NCI-H1417 (cell line): ENCODE results near the gene SOCS3.

ENCODE experiments used
- DNase-seq, 3 experiments: peaks; one replicate each; lab custom pipeline; 2025; lab: John Stamatoyannopoulos, UW

Gene SOCS3

DNA sequence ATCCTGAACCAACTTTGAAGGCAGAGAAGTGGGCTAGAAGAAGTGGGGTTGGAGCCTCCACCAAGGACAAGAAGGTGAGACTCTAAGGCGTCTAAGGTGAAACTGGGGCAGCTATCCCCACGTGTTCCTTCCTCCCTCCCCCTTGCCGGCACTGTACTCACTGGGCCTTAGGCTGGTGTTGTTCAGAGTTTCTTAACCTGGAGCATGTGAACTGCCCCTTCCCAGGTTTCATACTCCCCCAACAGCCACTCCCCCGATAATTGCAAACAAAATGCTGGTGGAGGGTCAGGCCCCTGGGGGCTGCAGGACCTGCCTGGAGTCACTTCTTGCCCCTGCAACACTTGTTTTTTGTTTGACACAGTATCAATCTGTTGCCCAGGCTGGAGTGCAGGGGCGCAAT is 7.3 kb upstream of the SOCS3 start:
- DNase-seq: no peak

DNA sequence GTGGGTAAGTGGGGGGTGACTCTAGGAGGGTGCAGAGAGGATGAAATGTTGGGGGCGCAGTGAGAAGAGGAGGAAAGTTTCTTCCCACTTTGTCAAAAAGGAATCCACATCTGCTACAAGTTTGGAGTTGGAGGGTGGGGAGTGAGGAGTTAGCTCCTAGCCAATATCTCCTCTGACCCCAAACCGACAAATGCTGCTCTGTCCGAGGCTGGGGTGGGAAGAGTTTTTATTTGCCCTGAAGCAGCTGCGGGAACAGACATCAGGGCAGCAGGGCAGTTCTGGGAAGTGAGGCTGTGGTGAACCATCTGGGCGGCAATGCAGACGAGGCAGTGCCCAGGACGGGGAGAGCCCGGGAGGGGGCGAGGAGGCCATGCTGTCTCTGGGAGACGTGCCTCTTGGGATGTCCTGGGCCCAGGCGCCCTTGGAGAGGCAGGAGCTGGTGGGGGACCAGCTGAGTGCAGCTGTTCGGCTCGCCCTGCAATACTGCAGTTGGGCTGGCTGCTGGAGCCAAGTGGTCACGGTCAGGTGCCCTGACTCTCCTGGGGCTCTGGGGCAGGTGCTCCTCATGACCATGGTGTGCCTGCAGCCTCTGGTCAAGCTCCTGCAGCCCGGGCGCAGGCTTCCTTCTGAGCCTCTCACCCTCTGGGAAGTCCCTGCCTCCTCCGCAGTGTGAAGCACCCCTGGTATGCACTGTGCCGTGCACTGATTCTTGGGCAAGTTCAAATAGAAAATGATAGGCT is 6.4 kb upstream of the SOCS3 start:
- DNase-seq: peak in 1 of 3 experiments; percentile 41

DNA sequence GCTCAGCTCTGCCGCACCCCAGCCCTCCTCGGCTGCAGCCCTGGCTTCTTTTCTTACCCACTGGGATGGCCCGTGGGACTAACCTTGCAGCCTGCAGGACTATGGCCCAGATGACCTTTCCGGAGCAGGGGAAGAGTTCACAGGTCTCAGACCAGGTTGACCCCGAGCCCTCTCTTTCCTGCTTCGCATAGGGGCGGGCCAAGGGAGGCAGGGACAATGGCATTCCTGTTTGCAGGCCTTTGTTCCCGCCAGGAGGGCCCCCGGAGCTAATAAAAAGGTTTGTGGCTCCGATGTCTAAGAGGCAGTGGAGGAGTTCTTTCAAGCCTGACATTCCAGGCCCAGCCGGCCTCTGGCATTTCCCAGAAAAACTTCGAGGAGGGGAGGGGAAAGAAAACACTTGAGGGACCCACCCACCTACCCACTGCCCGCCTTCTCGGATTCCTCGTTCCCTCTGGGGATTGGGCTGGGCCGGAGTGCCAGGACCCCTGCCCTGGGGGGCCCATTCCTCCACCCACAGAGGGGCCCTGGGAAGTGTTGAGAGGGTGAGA is 5.8 kb upstream of the SOCS3 start:
- DNase-seq: peak in 1 of 3 experiments; percentile 21

DNA sequence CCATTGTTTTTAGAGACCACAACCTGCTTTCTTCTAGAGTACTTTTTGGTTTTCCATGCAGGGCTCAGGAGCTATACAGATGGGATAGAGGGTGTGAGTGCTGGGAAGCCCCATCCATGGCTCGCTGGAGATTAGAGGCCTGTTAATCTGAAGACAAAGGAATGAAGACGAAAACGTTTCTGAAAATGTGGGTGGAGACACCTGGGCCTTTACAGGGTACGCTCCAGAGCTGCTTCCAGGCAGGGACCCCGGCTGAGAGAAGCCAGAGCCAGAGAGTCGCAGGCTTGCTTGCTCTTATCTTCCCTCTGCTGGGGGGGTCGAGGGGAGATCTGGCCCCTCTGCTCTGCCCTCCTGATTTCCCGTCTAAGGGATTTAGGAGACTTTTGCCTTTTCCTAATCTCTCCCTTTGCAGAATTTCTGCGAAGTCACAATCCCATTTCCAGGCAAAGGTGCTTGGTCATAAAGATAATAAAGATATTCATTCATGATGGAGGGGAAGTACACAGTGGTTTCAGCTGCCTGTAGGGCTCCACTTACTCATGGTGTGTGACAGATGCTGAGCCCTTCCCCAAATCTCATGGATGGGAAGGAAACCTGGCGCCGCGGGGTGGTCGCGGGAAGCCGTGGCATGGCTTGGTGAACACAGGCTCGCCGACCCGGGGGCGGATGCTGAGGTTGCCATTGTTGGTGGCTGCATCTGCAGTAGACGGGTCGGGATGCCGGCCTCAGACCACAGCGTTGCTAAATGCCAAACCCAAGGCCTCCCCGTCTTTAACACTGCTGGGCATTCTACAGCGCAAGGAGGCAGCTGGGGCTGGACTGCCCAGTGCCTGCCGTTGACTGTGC is 4.8 kb upstream of the SOCS3 start:
- no peak for DNase-seq

DNA sequence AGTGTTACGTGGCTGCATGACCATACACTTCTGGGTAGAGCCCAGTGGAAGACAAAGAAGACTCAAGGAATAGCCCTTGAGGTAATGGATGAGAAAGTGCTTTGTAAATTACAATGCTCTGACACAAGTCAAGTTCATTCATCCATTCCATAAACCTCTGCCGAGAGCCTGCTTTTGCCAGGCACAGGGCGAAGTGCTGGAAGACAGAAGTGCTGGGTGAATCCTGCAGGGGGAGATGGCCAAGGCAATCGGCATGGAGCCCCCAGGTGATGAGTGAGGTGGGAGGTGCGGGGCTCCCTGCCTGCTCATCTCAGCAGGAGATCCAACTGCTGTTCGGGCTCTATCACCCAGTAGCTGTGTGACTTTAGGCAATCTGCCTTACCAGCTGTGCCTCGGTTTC is 2.8 kb upstream of the SOCS3 start:
- peak in 1 of 3 experiments; percentile 62 for DNase-seq

DNA sequence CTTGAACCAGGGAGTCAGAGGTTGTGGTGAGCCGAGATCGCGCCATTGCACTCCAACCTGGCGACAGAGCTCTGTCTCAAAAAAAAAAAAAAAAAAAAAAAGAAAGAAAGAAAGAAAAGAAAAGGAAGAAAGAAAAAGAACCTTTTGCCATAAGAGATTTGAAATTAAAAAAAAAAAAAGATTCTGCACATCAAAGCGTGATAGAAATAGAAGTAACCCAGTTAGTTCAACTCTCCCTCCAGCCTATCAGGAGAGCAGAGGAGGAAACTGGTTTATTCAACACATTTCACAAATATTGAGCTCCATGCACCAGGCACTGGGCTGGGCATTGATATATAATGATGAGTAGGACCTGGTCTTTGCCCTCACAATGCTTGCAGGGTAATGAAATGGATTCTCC is 2.4 kb upstream of the SOCS3 start:
- DNase-seq: no peak

DNA sequence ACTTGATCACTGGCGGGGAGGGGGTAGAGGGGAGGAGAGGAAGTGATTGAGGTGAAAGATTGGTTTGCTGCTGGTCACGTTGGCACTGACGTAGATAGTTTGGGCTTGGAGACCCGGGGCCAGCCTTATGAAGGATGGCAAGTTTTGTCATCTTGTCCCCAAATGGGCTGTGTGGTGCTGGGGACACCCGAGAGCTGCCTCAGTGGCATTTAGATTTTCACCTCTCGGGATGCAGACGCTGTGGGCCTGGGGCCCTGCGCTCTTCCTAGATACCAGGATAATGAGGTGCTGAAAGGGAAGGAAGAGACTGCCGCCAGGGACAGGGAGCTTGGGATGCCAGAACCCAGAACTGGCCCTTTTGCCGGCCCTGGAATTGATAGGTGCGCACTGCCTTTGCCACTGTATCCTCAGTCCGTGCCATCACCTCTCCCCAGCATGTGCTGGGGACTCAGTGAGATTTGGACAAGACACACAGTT is 1.4 kb upstream of the SOCS3 start:
- DNase-seq: no peak

DNA sequence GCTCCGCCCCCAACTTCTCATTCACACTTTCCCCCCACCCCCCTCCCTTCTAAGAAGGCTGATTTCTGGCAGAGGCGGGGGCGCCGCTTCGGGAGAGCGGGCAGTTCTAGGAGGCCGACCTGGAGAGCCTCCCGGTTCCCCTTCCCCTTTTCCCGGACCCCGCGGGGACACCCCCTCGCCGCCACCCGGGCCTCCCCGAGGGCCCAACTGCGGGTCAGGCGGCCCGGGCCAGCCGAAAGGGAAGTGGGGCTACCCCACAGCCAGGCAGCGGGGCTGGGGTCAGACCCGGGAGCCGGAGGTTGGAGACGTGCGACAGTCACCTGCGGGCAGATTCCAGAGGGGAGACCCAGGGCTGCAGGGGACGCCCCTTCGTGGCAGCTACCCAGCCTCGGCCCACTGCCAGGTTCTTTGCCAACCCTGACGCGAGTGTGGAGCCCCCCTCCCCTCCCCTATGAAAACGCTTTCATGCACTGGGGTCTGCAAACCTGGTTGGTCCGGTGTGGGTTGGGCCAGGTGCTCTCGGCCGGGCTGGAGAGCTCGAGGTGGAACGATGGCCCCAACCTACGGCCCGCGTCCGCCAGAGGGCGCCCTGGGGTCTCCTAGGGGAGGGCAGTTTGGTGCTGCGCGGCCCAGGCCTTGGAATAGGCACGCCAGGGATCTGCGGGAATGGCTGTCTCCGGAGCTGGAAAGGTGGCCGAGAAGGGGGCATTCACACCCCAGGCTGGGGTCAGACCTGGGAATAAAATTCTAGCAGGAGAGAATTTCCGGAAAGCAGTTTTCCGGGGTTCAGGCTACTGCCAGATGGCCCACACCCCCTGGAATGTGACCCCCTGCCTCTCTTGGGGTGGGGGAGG is 721 bp upstream of the SOCS3 start:
- peak; percentile 86 to 89 (median 87) for DNase-seq

DNA sequence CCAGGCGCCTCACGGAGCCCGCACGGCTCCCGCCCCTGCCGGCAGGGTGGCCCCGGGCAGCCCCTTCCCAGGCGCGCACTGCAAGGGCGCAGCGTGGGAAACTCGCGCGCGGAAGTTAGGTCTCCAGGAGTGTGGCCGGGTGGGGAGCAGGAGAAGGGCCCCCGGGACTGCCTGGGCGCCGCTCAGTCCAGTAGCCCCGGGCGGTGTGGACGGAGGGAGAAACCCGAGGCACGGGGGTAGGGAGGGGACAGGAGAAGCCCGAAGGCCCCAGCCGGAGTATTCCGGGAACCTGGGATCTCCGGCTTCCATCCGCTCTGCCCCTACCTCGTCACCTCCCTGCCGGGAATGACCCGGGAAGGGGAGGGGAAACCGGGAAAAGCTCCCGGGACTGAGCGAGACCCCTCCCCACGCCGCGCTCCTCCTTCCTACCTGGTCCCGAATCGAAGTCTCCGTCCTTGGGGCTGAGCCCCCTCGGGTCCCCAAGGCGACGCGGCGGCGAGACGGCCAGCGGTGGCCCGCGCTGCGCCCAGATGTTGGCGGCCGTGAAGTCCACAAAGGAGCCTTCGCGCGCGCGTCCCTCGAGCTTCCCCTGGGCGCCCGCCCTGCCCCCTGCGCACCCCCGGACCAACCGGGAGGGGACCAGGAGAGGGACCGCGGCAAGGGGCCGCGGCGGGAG is 418 bp downstream of the SOCS3 start:
- DNase-seq: peak; percentile 44 to 84 (median 77)

DNA sequence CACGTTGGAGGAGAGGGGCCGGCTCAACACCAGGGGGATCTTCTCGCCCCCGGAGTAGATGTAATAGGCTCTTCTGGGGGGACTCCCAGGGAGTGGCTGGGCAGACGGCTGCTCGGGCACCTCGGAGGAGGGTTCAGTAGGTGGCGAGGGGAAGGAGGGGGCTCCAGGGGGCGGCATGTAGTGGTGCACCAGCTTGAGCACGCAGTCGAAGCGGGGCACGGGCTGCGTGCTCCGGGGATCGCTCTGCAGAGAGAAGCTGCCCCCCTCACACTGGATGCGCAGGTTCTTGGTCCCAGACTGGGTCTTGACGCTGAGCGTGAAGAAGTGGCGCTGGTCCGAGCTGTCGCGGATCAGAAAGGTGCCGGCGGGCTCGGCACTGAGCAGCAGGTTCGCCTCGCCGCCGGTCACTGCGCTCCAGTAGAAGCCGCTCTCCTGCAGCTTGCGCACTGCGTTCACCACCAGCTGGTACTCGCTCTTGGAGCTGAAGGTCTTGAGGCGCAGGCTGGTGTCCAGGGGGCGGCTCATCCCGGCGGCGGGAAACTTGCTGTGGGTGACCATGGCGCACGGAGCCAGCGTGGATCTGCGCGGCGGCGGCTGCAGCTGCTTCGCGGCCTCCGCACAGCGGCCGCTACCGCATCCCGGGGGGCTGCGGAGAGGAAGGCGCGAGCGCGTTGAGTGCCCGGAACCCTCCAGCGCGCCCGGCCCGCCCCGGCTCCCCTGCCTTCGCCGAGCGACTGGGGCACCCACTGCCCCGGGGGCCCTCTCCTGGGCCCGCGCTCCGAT is 1.1 kb downstream of the SOCS3 start:
- peak in 2 of 3 experiments; percentile 15 to 38 for DNase-seq

DNA sequence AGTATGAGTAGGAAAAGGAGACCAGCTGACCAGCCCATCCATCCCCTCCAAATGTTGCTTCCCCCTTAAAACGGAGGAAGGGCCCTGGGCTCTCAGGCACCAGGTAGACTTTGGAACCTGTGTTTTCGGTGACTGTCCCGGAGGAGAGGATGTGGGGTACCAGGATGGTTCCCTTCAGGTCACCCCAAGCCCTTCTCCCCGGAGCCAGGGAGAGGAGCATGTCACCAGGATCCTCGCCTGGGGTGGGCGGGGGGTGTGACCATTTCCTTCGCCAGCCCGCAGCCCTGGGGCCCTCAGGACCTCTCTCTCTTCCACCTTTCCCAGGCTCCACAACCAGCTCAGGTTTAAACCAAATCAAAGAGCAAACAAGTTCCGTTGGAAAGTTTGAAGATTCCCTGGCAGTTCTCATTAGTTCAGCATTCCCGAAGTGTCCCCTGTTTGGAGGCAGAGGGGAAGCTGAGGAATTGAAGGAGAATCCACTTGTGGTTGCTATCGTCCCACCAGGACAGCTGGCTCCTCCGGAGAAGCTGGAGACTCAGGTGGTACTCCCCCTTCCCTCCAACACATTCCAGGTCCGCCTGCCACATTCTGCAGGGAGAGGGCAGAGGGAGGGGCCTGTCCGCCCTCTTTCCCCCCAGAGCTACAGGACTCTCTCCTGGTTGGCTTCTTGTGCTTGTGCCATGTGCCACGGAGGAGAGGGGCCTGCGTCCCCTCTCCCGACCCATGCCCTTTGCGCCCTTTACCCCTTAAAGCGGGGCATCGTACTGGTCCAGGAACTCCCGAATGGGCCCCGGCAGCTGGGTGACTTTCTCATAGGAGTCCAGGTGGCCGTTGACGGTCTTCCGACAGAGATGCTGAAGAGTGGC is 2.0 kb downstream of the SOCS3 start:
- no peak for DNase-seq

DNA sequence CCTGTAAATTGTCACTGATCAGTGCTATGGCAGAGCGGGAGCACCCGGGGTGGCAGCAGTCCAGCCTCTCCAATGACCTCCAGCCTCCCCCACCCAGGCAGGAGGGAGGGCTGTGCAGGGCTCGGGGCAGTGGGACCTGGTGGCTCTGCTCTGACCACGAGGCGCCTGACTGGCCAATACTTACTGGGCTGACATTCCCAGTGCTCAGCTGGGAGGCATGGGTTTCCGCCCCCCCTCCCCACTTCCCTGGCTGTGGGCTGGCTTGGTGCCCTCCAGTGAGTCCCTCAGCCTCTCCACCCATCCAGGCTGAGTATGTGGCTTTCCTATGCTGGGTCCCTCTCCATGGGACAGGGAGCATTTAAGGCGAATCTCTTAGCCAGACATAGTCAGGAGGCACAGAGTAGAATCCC is 2.7 kb downstream of the SOCS3 start:
- no peak for DNase-seq

DNA sequence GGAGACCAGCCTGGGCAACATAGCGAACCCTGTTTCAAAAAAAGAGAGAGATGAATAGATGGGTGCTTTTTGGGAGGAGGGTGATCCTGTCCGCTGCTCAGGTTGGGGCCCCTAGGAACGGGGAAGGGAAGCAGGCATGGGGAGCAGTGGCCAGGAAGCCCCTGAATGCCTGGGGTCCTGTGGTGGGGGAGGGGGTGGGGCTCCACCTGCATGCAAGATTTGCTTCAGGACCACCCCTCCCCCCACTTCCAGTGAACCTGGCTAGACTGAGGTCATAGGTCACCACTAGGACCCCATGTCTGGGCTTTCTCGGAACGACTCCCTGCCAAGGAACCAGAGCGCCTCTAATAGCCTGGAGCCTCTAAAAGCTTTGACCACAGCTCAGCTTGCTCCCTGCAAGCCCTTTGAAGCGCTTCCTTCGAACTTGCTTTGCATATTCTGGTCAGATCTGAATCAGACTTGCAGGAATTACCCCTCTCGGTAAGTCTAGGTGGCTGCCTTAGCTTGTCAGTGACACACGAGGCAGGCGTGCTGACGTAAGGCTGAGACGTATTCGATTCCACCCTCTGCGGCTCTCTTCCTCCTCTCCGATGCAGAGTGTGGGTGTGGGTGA is 3.7 kb downstream of the SOCS3 start:
- DNase-seq: no peak

DNA sequence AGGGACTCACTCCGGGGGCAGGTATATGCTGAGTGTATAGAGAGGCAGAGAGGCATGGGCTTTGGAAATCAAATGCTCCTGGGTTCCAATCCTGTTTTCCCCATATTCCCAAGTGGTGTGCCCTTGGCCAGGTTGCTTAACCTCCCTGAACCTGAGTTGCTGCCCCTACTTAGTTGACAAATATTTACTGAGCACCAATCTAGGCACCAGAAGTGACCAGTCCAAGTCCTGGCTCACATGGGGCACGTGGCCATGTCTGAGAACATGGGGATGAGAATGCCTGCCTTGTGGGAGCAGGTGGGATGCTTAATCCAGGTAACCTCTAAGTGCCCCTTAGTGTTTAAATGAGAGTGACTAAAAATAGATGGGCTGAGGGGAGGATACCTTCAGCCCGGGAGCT is 4.2 kb downstream of the SOCS3 start:
- no peak for DNase-seq

DNA sequence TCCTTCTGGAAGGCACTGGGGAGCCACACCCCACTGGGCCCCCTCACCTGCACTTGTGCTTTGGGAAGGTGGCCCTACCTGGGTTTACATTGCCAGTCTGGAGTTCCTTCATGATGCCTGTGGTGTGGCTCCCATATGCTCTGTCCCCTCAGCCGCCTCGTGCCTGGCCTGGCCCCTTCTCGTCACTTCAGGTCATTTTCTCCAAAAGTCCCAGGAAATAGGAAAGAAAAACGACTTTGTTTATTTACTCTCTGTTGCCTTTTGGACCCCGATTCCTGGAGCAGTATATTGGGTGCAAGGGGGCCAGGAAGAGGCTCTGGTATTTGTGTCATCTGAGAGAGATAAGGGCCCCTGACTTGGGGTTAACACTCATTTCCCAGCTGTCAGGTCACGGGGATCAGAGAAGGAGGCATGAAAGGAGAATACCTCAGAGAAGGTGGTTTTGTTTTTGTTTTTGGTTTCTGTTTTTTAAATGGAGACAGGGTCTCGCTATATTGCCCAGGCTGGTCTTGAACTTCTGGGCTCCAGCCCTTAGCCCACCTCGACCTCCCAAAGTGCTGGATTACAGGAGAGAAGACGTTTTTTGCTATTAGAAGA is 4.7 kb downstream of the SOCS3 start:
- DNase-seq: no peak

DNA sequence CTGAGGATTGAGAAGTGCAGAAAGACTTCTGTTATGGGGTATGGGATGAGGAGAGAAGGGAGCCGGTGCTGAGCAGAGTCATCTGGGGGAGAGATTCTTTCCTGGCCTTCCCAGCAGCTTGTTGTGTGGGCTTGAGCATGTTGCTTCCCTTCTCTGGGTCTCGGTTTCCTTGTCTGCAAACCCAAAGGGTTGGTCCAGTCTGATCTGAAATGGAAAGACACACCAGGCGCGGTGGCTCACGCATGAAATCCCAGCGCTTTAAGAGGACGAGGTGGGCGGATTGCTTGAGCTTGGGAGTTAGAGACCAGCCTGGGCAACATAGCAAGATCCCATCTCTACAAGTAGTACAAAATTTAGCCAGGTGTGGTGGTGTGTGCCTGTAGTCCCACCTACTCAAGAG is 6.0 kb downstream of the SOCS3 start:
- DNase-seq: no peak

DNA sequence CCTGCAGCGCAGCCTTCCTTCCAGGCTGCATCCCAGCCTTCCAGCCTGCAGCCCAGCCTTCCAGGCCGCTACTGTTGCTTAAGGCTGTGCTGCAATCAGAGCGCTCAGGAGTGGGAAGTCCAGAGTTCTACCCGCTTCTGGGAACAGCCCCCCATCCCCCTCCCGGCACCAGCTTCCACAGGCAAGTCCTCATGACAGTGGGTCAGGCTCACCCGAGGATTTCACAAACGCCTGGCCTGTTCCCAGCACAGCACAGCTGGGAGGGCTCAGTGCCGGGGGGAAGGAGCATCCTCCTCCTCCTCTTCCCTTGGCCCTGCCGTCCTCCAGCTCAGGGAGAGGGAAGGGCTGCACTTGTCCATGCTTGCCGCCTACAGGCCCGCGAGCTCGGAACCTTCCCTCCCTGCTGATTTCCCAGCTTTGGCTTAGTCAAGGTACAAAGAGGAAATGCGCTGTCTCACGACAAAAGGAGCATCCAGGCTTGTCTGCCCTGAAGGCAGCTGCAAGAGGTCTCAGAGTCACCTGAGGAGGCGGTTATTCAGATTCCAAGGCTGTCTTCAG is 8.3 kb downstream of the SOCS3 start:
- peak in 2 of 3 experiments; percentile 25 to 47 for DNase-seq

DNA sequence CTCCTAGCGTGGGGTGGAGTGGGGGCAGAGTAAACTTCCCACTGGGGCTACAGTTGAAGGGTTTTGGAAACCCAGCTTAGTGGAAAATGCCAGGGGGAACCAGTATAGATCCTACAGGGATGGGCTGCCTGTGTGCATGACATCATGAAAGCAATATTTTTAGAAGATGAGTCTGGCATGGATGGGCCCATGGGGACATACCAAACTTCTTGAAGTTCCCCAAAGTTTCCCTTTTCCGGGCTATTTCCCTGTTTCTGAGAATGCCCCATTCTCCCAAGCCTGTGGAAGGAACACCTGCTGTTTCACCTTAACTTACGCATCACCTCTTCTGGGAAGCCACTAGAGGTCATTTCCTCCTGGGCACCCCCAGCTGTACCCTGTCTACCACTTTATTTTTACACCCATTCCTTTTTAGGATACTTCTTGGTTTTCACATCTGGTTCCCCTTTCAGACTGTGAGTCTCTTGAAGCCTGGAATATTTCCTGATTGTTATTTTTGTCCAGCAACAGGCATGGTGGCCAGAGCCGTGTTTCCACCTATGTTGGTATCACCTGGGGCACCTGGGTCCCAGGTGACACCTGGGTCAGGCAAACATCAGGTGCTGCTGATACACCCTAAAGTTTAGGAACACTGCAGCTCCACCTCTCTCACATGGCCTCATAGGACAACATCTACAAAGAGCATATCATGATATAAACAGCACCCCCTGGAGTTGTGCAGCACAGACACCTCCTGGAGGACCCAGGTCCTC is 9.8 kb downstream of the SOCS3 start:
- no peak for DNase-seq
